ENCODE measurements around the gene PIGM.

PIGM gene

DNA sequence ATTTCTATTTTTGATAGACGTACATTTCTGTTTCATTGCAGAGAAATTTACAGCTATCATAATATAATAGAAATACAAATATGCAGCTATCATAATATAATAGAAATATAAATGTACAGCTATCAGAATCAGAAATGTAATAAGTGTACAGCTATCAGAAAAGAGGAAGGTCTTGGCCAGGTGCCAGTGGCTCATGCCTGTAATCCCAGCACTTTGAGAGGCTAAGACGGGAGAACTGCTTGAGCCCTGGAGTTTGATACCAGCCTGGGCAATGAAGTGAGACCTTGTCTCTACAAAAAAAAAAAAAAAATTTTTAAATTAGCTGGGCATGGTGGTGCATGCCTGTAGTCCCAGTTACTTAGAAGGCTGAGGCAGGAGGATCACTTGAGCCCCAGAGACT lies 37.9 kb downstream of the PIGM start:
- TF ChIP-seq, protein P1, sequence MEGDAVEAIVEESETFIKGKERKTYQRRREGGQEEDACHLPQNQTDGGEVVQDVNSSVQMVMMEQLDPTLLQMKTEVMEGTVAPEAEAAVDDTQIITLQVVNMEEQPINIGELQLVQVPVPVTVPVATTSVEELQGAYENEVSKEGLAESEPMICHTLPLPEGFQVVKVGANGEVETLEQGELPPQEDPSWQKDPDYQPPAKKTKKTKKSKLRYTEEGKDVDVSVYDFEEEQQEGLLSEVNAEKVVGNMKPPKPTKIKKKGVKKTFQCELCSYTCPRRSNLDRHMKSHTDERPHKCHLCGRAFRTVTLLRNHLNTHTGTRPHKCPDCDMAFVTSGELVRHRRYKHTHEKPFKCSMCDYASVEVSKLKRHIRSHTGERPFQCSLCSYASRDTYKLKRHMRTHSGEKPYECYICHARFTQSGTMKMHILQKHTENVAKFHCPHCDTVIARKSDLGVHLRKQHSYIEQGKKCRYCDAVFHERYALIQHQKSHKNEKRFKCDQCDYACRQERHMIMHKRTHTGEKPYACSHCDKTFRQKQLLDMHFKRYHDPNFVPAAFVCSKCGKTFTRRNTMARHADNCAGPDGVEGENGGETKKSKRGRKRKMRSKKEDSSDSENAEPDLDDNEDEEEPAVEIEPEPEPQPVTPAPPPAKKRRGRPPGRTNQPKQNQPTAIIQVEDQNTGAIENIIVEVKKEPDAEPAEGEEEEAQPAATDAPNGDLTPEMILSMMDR (IDR thresholded peaks at IDR 0.05; ENCODE audit: low read depth, low read length, missing control alignments): no peak
- in situ Hi-C loops (cut with HindIII; ENCODE audit: low sequenced_read_pairs): no loop called here
- no peak overlapping the region for H3K4me3 ChIP-seq (ENCODE audit: low read depth, low read length)
- DNase-seq (ENCODE audit: low read depth): no peak

DNA sequence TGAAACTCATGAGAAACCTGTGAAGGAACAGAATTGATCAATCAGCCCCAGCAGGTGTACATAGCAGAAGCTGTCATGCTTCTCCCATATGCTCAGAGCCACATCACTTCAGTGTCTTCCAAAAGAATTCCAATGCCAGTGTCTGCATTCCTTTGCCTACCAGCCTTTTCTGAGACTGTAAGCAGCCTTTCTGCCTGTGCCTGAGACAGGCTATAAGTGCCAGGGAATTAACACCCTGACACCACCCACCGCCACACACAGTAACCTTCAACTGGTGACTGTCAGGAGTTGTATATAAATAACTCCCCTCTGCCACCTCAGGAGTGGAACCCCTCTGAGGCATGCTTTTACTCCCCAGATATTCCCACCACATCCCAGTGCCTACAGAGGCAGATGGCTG lies 39.6 kb downstream of the PIGM start:
- in situ Hi-C loops (cut with HindIII; ENCODE audit: low sequenced_read_pairs): no loop called here
- DNase-seq (ENCODE audit: low read depth): no peak
- TF ChIP-seq, protein P1 (IDR thresholded peaks at IDR 0.05; ENCODE audit: low read depth, low read length, missing control alignments): no peak
- H3K4me3 ChIP-seq (ENCODE audit: low read depth, low read length): no peak overlapping the region

DNA sequence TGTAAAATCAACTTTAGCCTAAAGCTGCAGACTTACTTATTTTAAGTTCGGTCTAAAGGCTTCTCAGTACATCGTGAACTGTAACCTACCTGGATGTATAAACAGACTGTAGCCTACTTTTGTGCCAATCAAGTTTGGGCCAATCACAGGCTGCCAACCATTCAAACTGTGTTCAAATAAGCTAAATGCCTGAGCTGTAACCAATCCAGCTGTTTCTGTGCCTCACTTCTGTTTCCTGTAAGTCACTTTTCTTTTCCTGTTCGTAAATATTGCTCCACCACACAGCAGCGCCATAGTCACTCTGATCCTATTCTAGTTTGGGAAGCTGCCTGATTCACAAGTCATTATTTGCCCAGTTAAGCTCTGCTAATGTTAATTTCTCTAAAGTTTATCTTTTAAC lies 40.3 kb downstream of the PIGM start:
- H3K4me3 ChIP-seq (ENCODE audit: low read depth, low read length): no peak overlapping the region
- in situ Hi-C loops (cut with HindIII; ENCODE audit: low sequenced_read_pairs): no loop called here
- no peak for DNase-seq (ENCODE audit: low read depth)
- TF ChIP-seq, protein P1 (IDR thresholded peaks at IDR 0.05; ENCODE audit: low read depth, low read length, missing control alignments): no peak

DNA sequence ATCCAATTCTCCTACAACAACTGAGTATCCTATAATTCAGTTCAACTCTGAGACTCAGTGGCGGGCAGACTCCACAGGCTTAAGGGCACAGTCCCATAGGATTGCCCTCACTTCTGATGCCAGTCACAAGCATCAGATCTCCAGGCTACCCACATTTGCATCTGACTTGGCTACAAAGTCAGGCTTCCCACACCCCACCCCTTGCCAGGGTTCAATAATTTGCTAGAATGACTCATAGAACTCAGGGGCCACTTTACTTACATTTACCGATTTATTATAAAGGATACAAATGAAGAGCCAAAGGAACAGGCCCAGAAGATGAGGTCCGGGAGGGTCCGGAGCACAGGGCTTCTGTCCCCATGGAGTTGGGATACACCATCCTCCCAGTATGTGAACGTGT lies 41.8 kb downstream of the PIGM start:
- TF ChIP-seq, protein P1 (IDR thresholded peaks at IDR 0.05; ENCODE audit: low read depth, low read length, missing control alignments): no peak
- in situ Hi-C loops (cut with HindIII; ENCODE audit: low sequenced_read_pairs): no loop called here
- H3K4me3 ChIP-seq (ENCODE audit: low read depth, low read length): no peak overlapping the region
- DNase-seq (ENCODE audit: low read depth): no peak

DNA sequence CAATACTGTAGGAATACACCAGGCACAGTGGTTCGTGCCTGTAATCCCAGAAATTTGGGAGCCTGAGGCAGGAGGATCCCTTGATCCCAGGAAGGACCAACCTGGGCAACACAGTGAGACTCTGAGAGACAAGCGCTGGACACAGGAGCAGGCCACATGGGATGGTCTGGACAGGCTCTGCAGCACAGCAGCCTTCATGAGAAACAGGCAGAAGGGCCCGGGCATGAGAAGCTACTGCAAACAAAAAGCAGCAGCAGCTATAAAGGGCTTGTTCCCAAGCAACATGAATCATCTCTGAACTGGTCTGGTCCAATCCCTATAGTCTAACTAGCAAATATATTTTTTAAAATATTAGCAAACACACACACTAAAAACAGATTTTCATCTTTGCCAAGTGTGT lies 42.2 kb downstream of the PIGM start:
- in situ Hi-C loops (cut with HindIII; ENCODE audit: low sequenced_read_pairs): no loop called here
- TF ChIP-seq, protein P1 (IDR thresholded peaks at IDR 0.05; ENCODE audit: low read depth, low read length, missing control alignments): no peak
- no peak for DNase-seq (ENCODE audit: low read depth)
- H3K4me3 ChIP-seq (ENCODE audit: low read depth, low read length): no peak overlapping the region

DNA sequence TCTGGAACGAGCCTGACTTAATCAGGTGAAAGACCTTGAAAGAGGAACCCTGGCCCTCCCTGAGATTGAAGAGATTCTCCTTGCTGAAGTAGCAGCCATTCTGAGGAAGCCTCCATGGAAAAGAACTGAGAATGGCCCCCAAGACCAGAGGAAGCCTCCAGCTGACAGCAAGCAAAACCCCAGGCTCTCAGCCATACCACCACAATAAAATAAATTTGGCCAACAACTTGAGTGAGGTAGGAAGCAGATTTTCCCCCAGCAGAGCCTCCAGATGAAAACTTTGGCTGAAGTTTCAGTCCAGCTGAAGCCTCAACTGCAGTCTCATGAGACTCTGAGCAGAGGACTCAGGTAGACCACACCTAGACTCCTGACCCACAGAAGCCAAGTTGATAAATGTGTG lies 43.8 kb downstream of the PIGM start:
- no peak for DNase-seq (ENCODE audit: low read depth)
- in situ Hi-C loops (cut with HindIII; ENCODE audit: low sequenced_read_pairs): no loop called here
- no peak overlapping the region for H3K4me3 ChIP-seq (ENCODE audit: low read depth, low read length)
- TF ChIP-seq, protein P1 (IDR thresholded peaks at IDR 0.05; ENCODE audit: low read depth, low read length, missing control alignments): no peak

DNA sequence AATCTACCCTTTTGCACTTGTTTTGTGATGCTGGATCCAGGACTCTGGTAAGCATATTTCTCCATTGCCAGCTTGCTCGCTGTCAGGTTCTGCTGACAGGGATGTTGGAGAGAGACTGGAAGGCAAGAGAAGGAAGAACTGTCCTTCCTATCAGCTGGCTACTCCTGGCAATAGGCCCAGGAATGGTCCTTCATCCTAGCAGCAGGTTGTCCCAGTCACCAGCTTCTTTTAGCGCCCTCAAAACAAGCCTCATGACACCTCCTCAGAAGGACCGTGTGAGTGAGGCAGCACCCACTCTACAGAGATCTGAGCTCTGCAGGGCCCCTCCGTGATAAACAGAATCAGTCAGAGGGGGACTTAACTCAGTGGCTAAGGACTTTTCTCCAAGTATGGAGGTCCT lies 44.6 kb downstream of the PIGM start:
- TF ChIP-seq, protein P1 (IDR thresholded peaks at IDR 0.05; ENCODE audit: low read depth, low read length, missing control alignments): no peak
- H3K4me3 ChIP-seq (ENCODE audit: low read depth, low read length): no peak overlapping the region
- no peak for DNase-seq (ENCODE audit: low read depth)
- in situ Hi-C loops (cut with HindIII; ENCODE audit: low sequenced_read_pairs): no loop called here
